OCI-M2 (cell line): ENCODE results near the gene IGLL5.
"Not testable (repeated sequence)": the region's sequence is repeated elsewhere in the genome, so short reads cannot be mapped to it uniquely, and the experiment has no call there.

Experiments used
- DNase-seq: peaks from one replicate; lab custom pipeline; 2025; ENCODE audit not compliant: unreplicated experiment; lab: John Stamatoyannopoulos, UW

The IGLL5 gene

GRCh38 chr22:22899342-22900080, 11.9 kb downstream of the IGLL5 start:
- DNase-seq: not testable (repeated sequence)

- not testable (repeated sequence) for DNase-seq
These were observed 13.1 kb downstream of the IGLL5 start for GRCh38 chr22:22900527-22901205.

- no peak for DNase-seq
These were observed 14.1 kb downstream of the IGLL5 start for GRCh38 chr22:22901578-22902218.

GRCh38 chr22:22902247-22903001, 14.8 kb downstream of the IGLL5 start:
- no peak for DNase-seq

- no peak for DNase-seq
These were observed 15.8 kb downstream of the IGLL5 start for GRCh38 chr22:22903355-22903777.

GRCh38 chr22:22903781-22904192, 16.2 kb downstream of the IGLL5 start:
- not testable (repeated sequence) for DNase-seq

- not testable (repeated sequence) for DNase-seq
These were observed 17.1 kb downstream of the IGLL5 start for GRCh38 chr22:22904736-22905135.

- not testable (repeated sequence) for DNase-seq
These were observed 18.8 kb downstream of the IGLL5 start for GRCh38 chr22:22906391-22906790.

GRCh38 chr22:22906907-22907550, 19.4 kb downstream of the IGLL5 start:
- DNase-seq: no peak

- no peak for DNase-seq
These were observed 20.2 kb downstream of the IGLL5 start for GRCh38 chr22:22907551-22908494.

- DNase-seq: no peak
These were observed 20.9 kb downstream of the IGLL5 start for GRCh38 chr22:22908495-22908861.

- no peak for DNase-seq
These were observed 21.5 kb downstream of the IGLL5 start for GRCh38 chr22:22908941-22909604.

GRCh38 chr22:22909605-22910271, 22.1 kb downstream of the IGLL5 start:
- no peak for DNase-seq

- no peak for DNase-seq
These were observed 22.9 kb downstream of the IGLL5 start for GRCh38 chr22:22910272-22911240.

GRCh38 chr22:22911327-22912134, 23.9 kb downstream of the IGLL5 start:
- DNase-seq: no peak

- DNase-seq: no peak
These were observed 24.7 kb downstream of the IGLL5 start for GRCh38 chr22:22912135-22912987.
